MG63 (cell line): Measurements from ENCODE around the gene GTF2H2C_2.
"Not testable (repeated sequence)": the region's sequence is repeated elsewhere in the genome, so short reads cannot be mapped to it uniquely, and the experiment has no call there.

Source experiments
- DNase-seq: peaks from one replicate; pipeline ENCODE4 v3.0.0-alpha.2; 2020
- H3K27me3 ChIP-seq: fragments of 250-450 bp; sonication (Bioruptor Pico); 2 replicates; pipeline ENCODE4 v1.5.1; 2020; ENCODE audit warnings: mild to moderate bottlenecking, moderate library complexity
- H3K36me3 ChIP-seq: fragments of 250-450 bp; sonication (Bioruptor Pico); 2 replicates; pipeline ENCODE4 v1.5.1; 2020; ENCODE audit warnings: mild to moderate bottlenecking, moderate library complexity
- H3K4me3 ChIP-seq: fragments of 250-450 bp; sonication (Bioruptor Pico); 2 replicates; pipeline ENCODE4 v1.5.1; 2020; ENCODE audit warnings: mild to moderate bottlenecking, moderate library complexity
- H3K9me3 ChIP-seq: fragments of 250-450 bp; sonication (Bioruptor Pico); 2 replicates; pipeline ENCODE4 v1.5.1; 2020; ENCODE audit warnings: mild to moderate bottlenecking, moderate library complexity

The GTF2H2C_2 gene

GRCh38 chr5:70415117-70415516 lies at the start of gene GTF2H2C_2:
TSS of gene GTF2H2C_2 (plus strand) at chr5:70415368.
- not testable (repeated sequence) for H3K36me3 ChIP-seq, H3K9me3 ChIP-seq, H3K27me3 ChIP-seq, H3K4me3 ChIP-seq, DNase-seq

GRCh38 chr5:70400984-70401686 lies 14.0 kb upstream of the GTF2H2C_2 start:
- not testable (repeated sequence) for H3K36me3 ChIP-seq, H3K27me3 ChIP-seq

GRCh38 chr5:70421322-70421721 lies 6.2 kb downstream of the GTF2H2C_2 start:
- DNase-seq, H3K27me3 ChIP-seq, H3K9me3 ChIP-seq, H3K36me3 ChIP-seq, H3K4me3 ChIP-seq: not testable (repeated sequence)

More at GRCh38 chr5:70400984-70401686, 14.0 kb upstream of the GTF2H2C_2 start:
- H3K4me3 ChIP-seq = peak overlapping the region; percentile 33; the same call in 1 of the 2 replicates
- DNase-seq = peak; percentile 81
- H3K9me3 ChIP-seq = not testable (repeated sequence)

GRCh38 chr5:70423215-70423614 lies 8.0 kb downstream of the GTF2H2C_2 start:
- not testable (repeated sequence) for H3K4me3 ChIP-seq, H3K36me3 ChIP-seq, H3K27me3 ChIP-seq, DNase-seq, H3K9me3 ChIP-seq

GRCh38 chr5:70438518-70438917 lies 23.4 kb downstream of the GTF2H2C_2 start:
- not testable (repeated sequence) for H3K36me3 ChIP-seq, H3K9me3 ChIP-seq, DNase-seq, H3K27me3 ChIP-seq, H3K4me3 ChIP-seq

- not testable (repeated sequence) for H3K9me3 ChIP-seq, H3K27me3 ChIP-seq, H3K36me3 ChIP-seq, DNase-seq, H3K4me3 ChIP-seq
Observed at GRCh38 chr5:70449565-70449964, 34.4 kb downstream of the GTF2H2C_2 start.

GRCh38 chr5:70451249-70451984 lies 36.2 kb downstream of the GTF2H2C_2 start:
- H3K36me3 ChIP-seq, H3K4me3 ChIP-seq, DNase-seq, H3K27me3 ChIP-seq, H3K9me3 ChIP-seq: not testable (repeated sequence)

- not testable (repeated sequence) for DNase-seq, H3K36me3 ChIP-seq, H3K9me3 ChIP-seq, H3K27me3 ChIP-seq, H3K4me3 ChIP-seq
Observed at GRCh38 chr5:70457093-70457492, 41.9 kb downstream of the GTF2H2C_2 start.

- not testable (repeated sequence) for H3K4me3 ChIP-seq, H3K27me3 ChIP-seq, H3K9me3 ChIP-seq
Observed at GRCh38 chr5:70459188-70459587, 44.0 kb downstream of the GTF2H2C_2 start.

GRCh38 chr5:70461984-70462383 lies 46.8 kb downstream of the GTF2H2C_2 start:
- not testable (repeated sequence) for H3K9me3 ChIP-seq, DNase-seq, H3K4me3 ChIP-seq, H3K36me3 ChIP-seq, H3K27me3 ChIP-seq

More at GRCh38 chr5:70459188-70459587, 44.0 kb downstream of the GTF2H2C_2 start:
- not testable (repeated sequence) for H3K36me3 ChIP-seq, DNase-seq

- not testable (repeated sequence) for H3K4me3 ChIP-seq, H3K9me3 ChIP-seq, H3K36me3 ChIP-seq, DNase-seq, H3K27me3 ChIP-seq
Observed at GRCh38 chr5:70464019-70464637, 49.0 kb downstream of the GTF2H2C_2 start.

GRCh38 chr5:70469926-70470509 lies 54.9 kb downstream of the GTF2H2C_2 start:
- not testable (repeated sequence) for H3K9me3 ChIP-seq, H3K36me3 ChIP-seq, H3K27me3 ChIP-seq, H3K4me3 ChIP-seq, DNase-seq
